WI38 (cell line): Measurements from ENCODE around the gene SLC6A12.

ENCODE experiments used
- H3K4me3 ChIP-seq: 2 replicates; pipeline ENCODE4 v1.5.1; 2011; ENCODE audit warnings: low read depth, mild to moderate bottlenecking, control low read depth, low read length
- TF ChIP-seq, protein P1 (sequence below): IDR thresholded peaks from 2 replicates; pipeline ENCODE4 v1.5.1; 2012; ENCODE audit warnings: low read depth, mild to moderate bottlenecking, control low read depth, low read length

SLC6A12 gene

DNA sequence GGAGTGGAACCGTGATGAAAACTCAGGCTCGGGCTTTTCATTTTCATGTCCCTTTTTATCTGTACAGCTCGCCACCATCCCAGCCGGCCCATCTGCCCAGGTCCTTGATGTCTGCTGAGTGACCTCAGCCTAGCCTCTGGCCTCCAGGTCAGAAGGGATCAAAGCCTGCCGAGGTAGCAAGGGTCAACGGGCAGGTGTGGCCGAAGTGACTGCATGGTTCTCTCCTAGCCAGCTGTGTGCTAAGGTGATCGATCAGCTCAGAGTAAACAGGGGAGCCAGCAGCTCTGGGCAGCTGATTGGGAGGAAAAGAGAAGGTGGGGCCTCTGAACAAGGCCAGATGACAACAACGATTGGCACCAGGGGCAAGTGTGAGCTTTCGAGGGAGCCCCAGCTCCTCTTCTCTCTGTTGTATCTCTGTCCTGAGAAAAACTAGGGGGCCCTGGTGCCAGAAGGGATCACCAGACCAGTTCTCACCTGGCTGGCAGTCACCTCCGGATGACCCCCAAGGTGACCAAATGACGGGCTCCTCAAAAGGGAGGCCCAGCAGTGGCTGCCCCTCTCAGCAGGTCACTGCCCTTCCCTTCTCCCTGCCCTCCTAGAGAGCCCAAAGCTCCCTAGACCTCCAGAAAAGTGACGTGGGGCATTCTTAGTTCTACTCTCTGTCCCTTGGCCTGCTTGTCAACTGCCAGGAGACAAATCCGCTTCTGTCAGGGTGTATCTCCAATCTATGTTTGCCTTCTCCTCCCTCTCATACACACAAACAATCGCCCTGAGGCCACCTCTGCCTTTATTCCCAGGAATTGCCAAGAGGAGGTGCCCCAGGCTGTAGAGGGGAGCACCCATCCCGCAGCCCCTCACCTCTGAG is 3.4 kb downstream of the SLC6A12 start:
- TF ChIP-seq, protein P1, sequence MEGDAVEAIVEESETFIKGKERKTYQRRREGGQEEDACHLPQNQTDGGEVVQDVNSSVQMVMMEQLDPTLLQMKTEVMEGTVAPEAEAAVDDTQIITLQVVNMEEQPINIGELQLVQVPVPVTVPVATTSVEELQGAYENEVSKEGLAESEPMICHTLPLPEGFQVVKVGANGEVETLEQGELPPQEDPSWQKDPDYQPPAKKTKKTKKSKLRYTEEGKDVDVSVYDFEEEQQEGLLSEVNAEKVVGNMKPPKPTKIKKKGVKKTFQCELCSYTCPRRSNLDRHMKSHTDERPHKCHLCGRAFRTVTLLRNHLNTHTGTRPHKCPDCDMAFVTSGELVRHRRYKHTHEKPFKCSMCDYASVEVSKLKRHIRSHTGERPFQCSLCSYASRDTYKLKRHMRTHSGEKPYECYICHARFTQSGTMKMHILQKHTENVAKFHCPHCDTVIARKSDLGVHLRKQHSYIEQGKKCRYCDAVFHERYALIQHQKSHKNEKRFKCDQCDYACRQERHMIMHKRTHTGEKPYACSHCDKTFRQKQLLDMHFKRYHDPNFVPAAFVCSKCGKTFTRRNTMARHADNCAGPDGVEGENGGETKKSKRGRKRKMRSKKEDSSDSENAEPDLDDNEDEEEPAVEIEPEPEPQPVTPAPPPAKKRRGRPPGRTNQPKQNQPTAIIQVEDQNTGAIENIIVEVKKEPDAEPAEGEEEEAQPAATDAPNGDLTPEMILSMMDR = no peak
- H3K4me3 ChIP-seq = no peak overlapping the region

DNA sequence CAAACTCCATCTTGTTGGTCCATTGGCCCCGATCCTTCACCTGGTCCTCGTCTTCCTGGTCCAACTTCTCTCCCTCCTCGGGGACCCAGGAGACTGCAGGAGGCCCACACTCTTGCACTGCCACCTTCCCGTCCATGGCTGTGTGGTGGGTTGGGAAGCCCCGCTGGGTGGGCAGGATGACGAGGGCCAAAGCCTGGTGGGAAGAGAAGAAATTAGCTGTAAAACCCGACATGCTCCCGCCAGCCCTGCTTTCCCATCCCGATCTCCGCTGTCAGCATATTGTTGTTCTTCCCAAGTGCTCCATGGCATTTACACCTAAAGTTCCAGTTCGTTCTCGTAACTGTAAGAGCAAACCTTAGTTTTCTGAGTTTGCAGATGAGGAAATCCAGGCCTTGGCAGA is 4.1 kb downstream of the SLC6A12 start:
- TF ChIP-seq, protein P1 = no peak
- no peak overlapping the region for H3K4me3 ChIP-seq

DNA sequence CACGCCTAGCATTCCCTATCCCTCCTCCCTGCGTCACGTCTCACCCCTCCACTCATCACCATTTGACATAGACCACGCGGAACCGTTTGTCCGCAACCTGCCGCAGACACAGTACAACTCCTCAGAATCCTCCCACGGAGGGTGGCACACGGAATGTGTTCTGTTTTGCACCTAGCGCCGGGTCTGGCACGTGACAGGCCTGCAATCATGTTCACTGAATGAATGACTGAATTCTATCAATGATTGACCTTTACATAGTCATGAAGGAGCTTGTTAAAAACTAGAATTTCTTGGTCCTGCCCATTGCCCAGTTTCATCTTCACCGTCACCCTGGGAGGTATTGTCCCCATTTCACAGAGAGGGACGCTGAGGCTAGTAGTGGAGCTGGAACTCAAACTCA is 4.7 kb downstream of the SLC6A12 start:
- TF ChIP-seq, protein P1 = no peak
- H3K4me3 ChIP-seq = no peak overlapping the region

DNA sequence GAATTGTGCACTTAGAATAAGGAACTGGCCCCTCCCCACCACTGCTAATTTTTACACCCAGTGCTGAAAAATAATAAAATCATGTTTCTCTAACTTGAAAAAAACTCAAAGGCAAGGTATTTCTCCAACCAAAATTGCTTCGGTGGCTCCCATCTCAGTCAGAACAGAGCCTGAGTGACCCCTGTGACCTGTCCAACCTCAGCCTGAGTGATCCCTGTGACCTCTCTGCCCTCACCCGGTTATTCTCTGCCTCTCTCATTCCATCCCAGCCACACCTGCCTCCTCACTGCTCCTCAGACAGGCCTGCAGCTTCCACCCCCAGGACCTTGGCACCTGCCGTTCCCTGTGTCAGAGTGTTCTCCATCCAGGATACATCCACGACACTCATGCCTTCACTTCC is 5.1 kb downstream of the SLC6A12 start:
- H3K4me3 ChIP-seq = no peak overlapping the region
- TF ChIP-seq, protein P1 = no peak

DNA sequence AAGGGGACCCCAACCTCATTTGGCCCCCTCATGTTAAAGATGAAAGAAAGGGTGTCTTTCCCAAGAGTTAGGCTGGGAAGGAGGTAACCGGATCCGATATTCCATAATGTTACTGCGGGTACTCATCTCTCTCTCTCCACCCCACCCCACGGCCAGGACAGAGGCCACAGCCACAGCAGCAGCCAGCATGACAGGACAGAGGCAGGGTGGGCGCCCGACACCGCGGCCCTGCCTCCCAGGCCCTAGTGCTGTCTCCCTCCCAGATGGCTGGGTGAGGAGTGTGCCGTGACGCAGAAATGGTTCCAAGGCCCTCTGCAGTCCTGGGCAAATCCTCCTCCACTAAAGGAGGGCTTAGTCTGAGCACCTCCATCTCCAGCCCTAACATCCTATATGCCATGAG is 6.2 kb downstream of the SLC6A12 start:
- TF ChIP-seq, protein P1 = no peak
- H3K4me3 ChIP-seq = no peak overlapping the region

DNA sequence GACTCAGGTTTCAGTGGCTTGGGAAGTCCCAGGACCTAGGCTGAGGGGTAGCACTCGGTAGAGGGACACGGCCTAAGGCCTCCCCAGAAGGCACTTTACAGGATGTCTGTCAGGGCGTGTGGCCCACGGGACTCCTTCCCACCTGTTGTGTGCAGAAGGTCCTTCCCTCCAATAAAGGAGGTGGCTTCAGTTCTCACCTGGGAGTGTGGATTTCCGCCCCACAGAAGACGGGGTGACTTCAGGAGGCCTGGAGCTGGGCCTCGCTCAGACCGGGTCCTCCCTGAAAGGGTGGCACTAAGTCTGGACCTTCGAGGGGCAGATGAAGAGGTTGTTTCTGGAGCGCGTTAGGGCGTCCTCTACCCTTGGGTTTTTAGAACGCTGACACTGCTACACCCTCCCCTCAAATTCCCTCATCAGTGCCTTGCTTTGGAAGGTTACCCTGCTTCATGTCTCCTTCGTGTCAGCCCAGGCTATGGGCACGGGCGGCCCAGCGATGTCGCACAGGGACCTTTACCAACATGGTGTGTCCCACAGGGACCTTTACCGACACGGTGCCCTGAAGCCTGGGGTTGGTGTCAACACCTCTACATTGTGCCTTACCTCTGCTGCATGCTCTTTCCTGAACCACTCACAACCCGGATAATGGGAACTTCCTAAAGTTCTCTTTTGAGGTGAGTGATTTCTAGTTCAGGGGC is 7.1 kb downstream of the SLC6A12 start:
- TF ChIP-seq, protein P1 = no peak
- H3K4me3 ChIP-seq = no peak overlapping the region

DNA sequence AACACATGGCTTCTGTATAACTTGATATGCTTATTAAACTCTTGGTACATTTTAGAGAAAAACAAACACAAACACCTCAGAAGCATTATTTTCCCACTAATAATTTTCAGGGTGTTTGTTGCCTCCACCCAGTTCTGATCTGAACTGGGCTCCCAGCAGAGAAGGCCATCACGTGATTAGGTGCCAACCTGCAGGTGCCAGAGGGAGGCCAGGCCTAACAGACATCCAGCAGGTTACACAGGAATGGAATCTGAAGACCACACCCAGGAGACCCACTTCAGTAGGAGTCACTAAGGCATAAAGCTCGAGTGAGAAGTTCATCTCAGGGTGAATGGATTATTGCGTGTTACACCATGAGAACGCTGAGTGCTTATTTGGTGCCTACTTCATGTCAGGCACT is 8.9 kb downstream of the SLC6A12 start:
- no peak overlapping the region for H3K4me3 ChIP-seq
- TF ChIP-seq, protein P1 = no peak
